HCT116 (cell line): ENCODE data around the gene MAMLD1. TPM values are rescaled to one million over a fixed set of nuclear protein-coding genes. Genes with fewer than 3 reads are reported as not detected.

Source experiments
- ATAC-seq: fragments of 200-7000 bp; cut with Tn5 transposase; 2 replicates; pipeline ENCODE4 v1.9.1; 2020; ENCODE audit warnings: mild to moderate bottlenecking, moderate library complexity
- BruUV-seq: library from RNA; stranded (reverse); fragments of 400-500 nt; replicated peaks from 2 replicates; lab custom pipeline; 2021; lab: Mats Ljungman, UMichigan
- CTCF ChIA-PET: fragments of 300-600 bp; sonication (Branson Sonifier 250); formaldehyde crosslinking; loops from one replicate; lab custom pipeline; 2021; ENCODE audit warnings: antibody characterized with exemption; lab: Charles Lee
- POLR2A ChIA-PET: fragments of 300-600, 350-600 bp; sonication (Branson Sonifier 250); formaldehyde crosslinking; loops from one replicate; lab custom pipeline; 2021; ENCODE audit warnings: antibody characterized with exemption; lab: Charles Lee
- RAD21 ChIA-PET, 2 experiments: fragments of 300-600 bp; sonication (Branson Sonifier 250); formaldehyde crosslinking; loops; one replicate each; lab custom pipeline; 2023; ENCODE audit warnings: low total read pairs in 2 of 2; ENCODE audit not compliant: uncharacterized antibody in 2 of 2, unreplicated experiment in 2 of 2, low non-redundant PET in 1 of 2; lab: Charles Lee
- DNase-seq: peaks from one replicate; pipeline ENCODE4 v3.0.0-alpha.2; 2010; ENCODE audit warnings: low read depth, low spot score
- H2AFZ ChIP-seq: fragments of 200-600 bp; shearing (Covaris generic), sonication (generic); 2 replicates; pipeline ENCODE4 v1.6.1; 2017; ENCODE audit warnings: low read depth, mixed run types, mixed read lengths, antibody characterized with exemption, low read length; ENCODE audit not compliant: poor library complexity, severe bottlenecking
- H3K27ac ChIP-seq: 2 replicates; pipeline ENCODE4 v1.5.1; 2012; ENCODE audit warnings: low read depth, low read length
- H3K27me3 ChIP-seq: fragments of 200-600 bp; sonication (generic); 2 replicates; pipeline ENCODE4 v1.6.1; 2016; ENCODE audit warnings: mixed run types, low read length, mixed read lengths; ENCODE audit not compliant: insufficient read depth
- H3K36me3 ChIP-seq, 2 experiments: fragments of 200-500 bp in 1 of 2; fragments of 200-600 bp in 1 of 2; sonication (Bioruptor generic) in 1 of 2; sonication (generic) in 1 of 2; 2 replicates each; pipeline versions ENCODE4 v1.5.1 to v1.6.1; 2014 to 2016; ENCODE audit warnings: low read length in 2 of 2, inconsistent platforms in 1 of 2, mixed read lengths in 1 of 2, mixed run types in 1 of 2; ENCODE audit not compliant: insufficient read depth in 2 of 2, control insufficient read depth in 1 of 2
- H3K4me1 ChIP-seq, 2 experiments: fragments of 200-600 bp in 1 of 2; sonication (generic) in 1 of 2; 2 replicates each; pipeline versions ENCODE4 v1.5.1 to v1.6.1; 2012 to 2017; ENCODE audit warnings: low read length in 2 of 2, inconsistent platforms in 1 of 2, mild to moderate bottlenecking in 1 of 2, mixed read lengths in 1 of 2, mixed run types in 1 of 2, moderate library complexity in 1 of 2; ENCODE audit not compliant: insufficient read depth in 2 of 2, control insufficient read depth in 1 of 2
- H3K4me2 ChIP-seq: fragments of 200-600 bp; sonication (generic); 2 replicates; pipeline ENCODE4 v1.6.1; 2017; ENCODE audit warnings: mixed run types, low read length, mixed read lengths
- H3K4me3 ChIP-seq, 2 experiments: fragments of 200-600 bp in 1 of 2; sonication (generic) in 1 of 2; replicated peaks in 1 of 2; 2 replicates each; pipeline ENCODE4 v1.5.1; 2011 to 2016; ENCODE audit warnings: low read length in 2 of 2, control low read depth in 1 of 2, low read depth in 1 of 2, mild to moderate bottlenecking in 1 of 2, mixed read lengths in 1 of 2, mixed run types in 1 of 2
- H3K79me2 ChIP-seq: fragments of 200-600 bp; sonication (generic); 2 replicates; pipeline ENCODE4 v1.6.1; 2017; ENCODE audit warnings: mild to moderate bottlenecking, mixed run types, low read length, moderate library complexity, mixed read lengths; ENCODE audit not compliant: insufficient read depth
- H3K9ac ChIP-seq: fragments of 200-600 bp; sonication (generic); 2 replicates; pipeline ENCODE4 v1.6.1; 2016; ENCODE audit warnings: low read length, mixed read lengths
- H3K9me2 ChIP-seq: fragments of 200-600 bp; sonication (generic), shearing (Covaris generic); 2 replicates; pipeline ENCODE4 v1.6.1; 2017; ENCODE audit warnings: mixed run types, mild to moderate bottlenecking, moderate library complexity; ENCODE audit not compliant: insufficient read depth
- H3K9me3 ChIP-seq, 2 experiments: fragments of 200-500 bp in 1 of 2; fragments of 200-600 bp in 1 of 2; sonication (Bioruptor generic) in 1 of 2; sonication (generic) in 1 of 2; 2 replicates each; pipeline ENCODE4 v1.6.1; 2014 to 2017; ENCODE audit warnings: low read length in 2 of 2, mixed read lengths in 2 of 2, inconsistent platforms in 1 of 2, low read depth in 1 of 2, mild to moderate bottlenecking in 1 of 2, mixed run types in 1 of 2, moderate library complexity in 1 of 2; ENCODE audit not compliant: control insufficient read depth in 1 of 2, insufficient read depth in 1 of 2
- H4K20me1 ChIP-seq: fragments of 200-600 bp; sonication (generic), shearing (Covaris generic); 2 replicates; pipeline ENCODE4 v1.6.1; 2017; ENCODE audit warnings: mixed run types, mild to moderate bottlenecking, moderate library complexity; ENCODE audit not compliant: insufficient read depth
- CTCF ChIP-seq, 3 experiments: fragments of 200-600 bp in 1 of 3; sonication (generic) in 1 of 3; IDR thresholded peaks in 2 of 3; conservative IDR thresholded peaks in 1 of 3; 2 replicates each; pipeline ENCODE4 v1.5.1; 2012 to 2017; ENCODE audit warnings: low read depth in 2 of 3, low read length in 2 of 3, antibody characterized with exemption in 1 of 3, borderline replicate concordance in 1 of 3, control low read depth in 1 of 3, mild to moderate bottlenecking in 1 of 3, mixed read lengths in 1 of 3, mixed run types in 1 of 3, moderate library complexity in 1 of 3; ENCODE audit not compliant: insufficient read depth in 1 of 3
- ELF1 ChIP-seq: IDR thresholded peaks from 2 replicates; pipeline ENCODE4 v1.6.1; 2012; ENCODE audit warnings: low read depth, borderline replicate concordance
- SIN3A ChIP-seq: IDR thresholded peaks from 2 replicates; pipeline ENCODE4 v1.6.1; 2012; ENCODE audit warnings: low read depth
- SP1 ChIP-seq: IDR thresholded peaks from 2 replicates; pipeline ENCODE4 v1.6.1; 2012; ENCODE audit warnings: low read depth
- SRF ChIP-seq: IDR thresholded peaks from 2 replicates; pipeline ENCODE4 v1.6.1; 2012; ENCODE audit warnings: low read depth
- TCF7L2 ChIP-seq: IDR thresholded peaks from 2 replicates; pipeline ENCODE4 v1.7.0; 2011; ENCODE audit warnings: borderline replicate concordance, inconsistent platforms; ENCODE audit not compliant: insufficient read depth, insufficient read length; ENCODE audit errors: extremely low read depth
- intact Hi-C: fragments of 100-400 bp; cut with micrococcal nuclease; formaldehyde crosslinking; loops from 2 replicates; pipeline ENCODE4 v1.10.0; 2022
- total RNA-seq: library from RNA; stranded (reverse); gene quantifications from one replicate; pipeline ENCODE4 v1.2.1, GENCODE V29; 2021; ENCODE audit not compliant: unreplicated experiment
- TF ChIP-seq, protein P1 (sequence below): IDR thresholded peaks from 2 replicates; pipeline ENCODE4 v1.6.1; 2012; ENCODE audit warnings: low read depth

MAMLD1 gene
- total RNA-seq, 1 experiment from 2014 or later, result 3.6 TPM

- no peak overlapping the region for H3K4me2 ChIP-seq
- DNase-seq (no peak), ATAC-seq (no peak)
- H3K9me2 ChIP-seq, result no peaks in the 10 kb centered on the region
- no peak overlapping the region for H3K9ac ChIP-seq
- H3K79me2 ChIP-seq, result no peaks in the 10 kb centered on the region
- no TSS peak for BruUV-seq
- H3K27ac ChIP-seq, result no peak overlapping the region
- H3K9me3 ChIP-seq, result no peaks in the 10 kb centered on the region
- no peaks in the 10 kb centered on the region for H4K20me1 ChIP-seq
- ChIA-PET CTCF (no interaction called here), POLR2A (no interaction called here), RAD21 (no interaction called here)
- H3K36me3 ChIP-seq, result no peaks in the 10 kb centered on the region
- H3K4me1 ChIP-seq, result no peaks in the 10 kb centered on the region
- TF ChIP-seq SRF, result no peak
- TF ChIP-seq CTCF (IDR thresholded peaks at IDR 0.05 in 2 of 3, conservative IDR thresholded peaks at IDR 0.05 in 1 of 3; ENCODE audit: borderline replicate concordance in 1 of 3, insufficient read depth in 1 of 3, low read depth in 2 of 3, low read length in 2 of 3), result no peak
- no peak for TF ChIP-seq SP1
- no peak for TF ChIP-seq ELF1
- TF ChIP-seq SIN3A, result no peak
- TF ChIP-seq, protein P1, sequence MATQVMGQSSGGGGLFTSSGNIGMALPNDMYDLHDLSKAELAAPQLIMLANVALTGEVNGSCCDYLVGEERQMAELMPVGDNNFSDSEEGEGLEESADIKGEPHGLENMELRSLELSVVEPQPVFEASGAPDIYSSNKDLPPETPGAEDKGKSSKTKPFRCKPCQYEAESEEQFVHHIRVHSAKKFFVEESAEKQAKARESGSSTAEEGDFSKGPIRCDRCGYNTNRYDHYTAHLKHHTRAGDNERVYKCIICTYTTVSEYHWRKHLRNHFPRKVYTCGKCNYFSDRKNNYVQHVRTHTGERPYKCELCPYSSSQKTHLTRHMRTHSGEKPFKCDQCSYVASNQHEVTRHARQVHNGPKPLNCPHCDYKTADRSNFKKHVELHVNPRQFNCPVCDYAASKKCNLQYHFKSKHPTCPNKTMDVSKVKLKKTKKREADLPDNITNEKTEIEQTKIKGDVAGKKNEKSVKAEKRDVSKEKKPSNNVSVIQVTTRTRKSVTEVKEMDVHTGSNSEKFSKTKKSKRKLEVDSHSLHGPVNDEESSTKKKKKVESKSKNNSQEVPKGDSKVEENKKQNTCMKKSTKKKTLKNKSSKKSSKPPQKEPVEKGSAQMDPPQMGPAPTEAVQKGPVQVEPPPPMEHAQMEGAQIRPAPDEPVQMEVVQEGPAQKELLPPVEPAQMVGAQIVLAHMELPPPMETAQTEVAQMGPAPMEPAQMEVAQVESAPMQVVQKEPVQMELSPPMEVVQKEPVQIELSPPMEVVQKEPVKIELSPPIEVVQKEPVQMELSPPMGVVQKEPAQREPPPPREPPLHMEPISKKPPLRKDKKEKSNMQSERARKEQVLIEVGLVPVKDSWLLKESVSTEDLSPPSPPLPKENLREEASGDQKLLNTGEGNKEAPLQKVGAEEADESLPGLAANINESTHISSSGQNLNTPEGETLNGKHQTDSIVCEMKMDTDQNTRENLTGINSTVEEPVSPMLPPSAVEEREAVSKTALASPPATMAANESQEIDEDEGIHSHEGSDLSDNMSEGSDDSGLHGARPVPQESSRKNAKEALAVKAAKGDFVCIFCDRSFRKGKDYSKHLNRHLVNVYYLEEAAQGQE, result no peak
- no peak for TF ChIP-seq TCF7L2
- intact Hi-C loops, result no loop called here
- H3K27me3 ChIP-seq, result no peaks in the 10 kb centered on the region
- H3K4me3 ChIP-seq, result no peak overlapping the region
- H2AFZ ChIP-seq, result no peak overlapping the region
These were observed 25.6 kb upstream of the MAMLD1 start for GRCh38 chrX:150337536-150337935.
